Measurements from ENCODE around the gene PBX1. TPM values are rescaled to one million over a fixed set of nuclear protein-coding genes. Genes with fewer than 3 reads are reported as not detected.

Gene PBX1
- total and polyA plus RNA-seq, 3 experiments from 2014 or later, result 0.05 to 0.16 (median 0.13) TPM

DNA sequence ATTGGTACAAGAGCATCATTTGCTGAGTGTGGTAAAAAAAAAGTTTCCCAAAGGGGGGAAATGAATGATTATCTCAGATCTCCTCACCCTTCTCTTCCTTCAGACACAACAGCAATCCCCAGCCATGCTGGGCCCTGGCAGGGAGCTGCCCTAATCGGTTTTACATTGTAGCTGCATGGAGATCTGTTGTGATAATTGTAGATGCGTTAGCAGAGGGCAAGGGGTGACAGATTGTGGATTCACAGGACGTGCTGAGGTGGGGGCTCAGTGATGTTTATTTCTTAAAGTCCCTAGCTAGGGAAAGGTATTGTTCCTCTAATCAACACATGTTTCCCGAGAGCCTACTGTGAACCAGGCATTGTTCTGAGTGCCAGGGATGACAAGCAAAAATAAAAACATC is 304.1 kb downstream of the PBX1 start:
- DNase-seq, result no peak
- Histone ChIP-seq H3K27ac (ENCODE audit: low read depth, low read length) (no peak overlapping the region), H3K36me3 (ENCODE audit: insufficient read depth, low read length) (no peaks in the 10 kb centered on the region), H3K4me1 (ENCODE audit: insufficient read depth, low read length) (no peaks in the 10 kb centered on the region), H3K27me3 (ENCODE audit: insufficient read depth, low read length, poor library complexity, severe bottlenecking) (no peaks in the 10 kb centered on the region), H3K4me3 (ENCODE audit: low read length) (no peak overlapping the region), H3K9me3 (ENCODE audit: low read length) (no peaks in the 10 kb centered on the region)
- H3K4me3 Mint-ChIP-seq, result no peak overlapping the region
- H3K36me3 Mint-ChIP-seq, result no peaks in the 10 kb centered on the region
- POLR2A ChIA-PET, result no interaction called here
- no peaks in the 10 kb centered on the region for H3K4me1 Mint-ChIP-seq
- no peaks in the 10 kb centered on the region for H3K27me3 Mint-ChIP-seq
- H3K27ac Mint-ChIP-seq, result no peak overlapping the region
- CTCF ChIA-PET, result no interaction called here
- peaks cover 0 to 2% (median 0%) of the 10 kb centered on the region in 5 donors for H3K9me3 Mint-ChIP-seq

DNA sequence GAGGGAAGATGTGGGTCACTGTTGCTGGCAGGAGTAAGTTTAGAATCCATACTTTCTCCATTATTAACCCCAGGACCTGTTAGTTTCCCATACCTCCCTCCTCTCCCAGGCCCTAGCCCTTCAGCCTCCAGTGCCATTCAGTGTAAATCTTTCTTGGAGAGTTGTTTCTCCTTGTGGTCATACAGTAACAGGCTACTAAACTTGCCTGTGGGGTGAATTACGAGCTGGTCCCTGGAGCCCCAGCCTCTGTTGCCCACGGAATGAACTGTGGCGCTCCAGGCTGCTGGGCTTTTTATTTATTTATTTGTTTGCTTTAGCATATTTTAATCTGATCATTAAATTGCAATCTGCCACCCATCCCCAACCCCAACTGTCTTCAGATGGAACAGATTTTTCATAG is 305.2 kb downstream of the PBX1 start:
- Mint-ChIP-seq H3K36me3 (no peaks in the 10 kb centered on the region), H3K27ac (no peak overlapping the region)
- POLR2A ChIA-PET, result no interaction called here

DNA sequence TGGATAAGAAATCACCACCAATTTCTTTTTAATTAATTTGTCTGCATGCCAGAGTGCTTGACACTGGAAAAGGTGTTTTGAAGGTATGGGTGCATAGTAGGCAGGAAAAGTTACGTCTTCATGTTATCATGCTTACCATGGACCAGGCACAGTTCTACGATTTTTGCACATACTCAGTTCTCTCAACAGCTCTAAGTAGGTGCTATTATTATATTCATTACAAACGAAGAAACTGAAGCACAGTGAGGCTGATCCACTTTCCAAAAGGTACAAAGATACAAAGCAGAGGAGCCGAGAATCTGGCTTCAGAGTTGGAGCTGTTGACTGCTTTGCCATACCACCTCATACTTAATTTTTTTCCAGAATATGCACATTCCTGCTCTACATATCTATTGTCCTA is 306.4 kb downstream of the PBX1 start:
- Histone ChIP-seq H3K36me3 (ENCODE audit: insufficient read depth, low read length) (no peaks in the 10 kb centered on the region), H3K4me3 (ENCODE audit: low read length) (no peak overlapping the region), H3K27me3 (ENCODE audit: insufficient read depth, low read length, poor library complexity, severe bottlenecking) (no peaks in the 10 kb centered on the region), H3K9me3 (ENCODE audit: low read length) (no peaks in the 10 kb centered on the region), H3K4me1 (ENCODE audit: insufficient read depth, low read length) (no peaks in the 10 kb centered on the region), H3K27ac (ENCODE audit: low read depth, low read length) (no peak overlapping the region)
- H3K9me3 Mint-ChIP-seq, result peaks cover 0 to 3% (median 0%) of the 10 kb centered on the region in 5 donors
- ChIA-PET CTCF (no interaction called here), POLR2A (no interaction called here)
- H3K27me3 Mint-ChIP-seq, result peaks cover 0 to 2% of the 10 kb centered on the region in 2 donors
- H3K27ac Mint-ChIP-seq, result no peak overlapping the region
- no peak overlapping the region for H3K4me3 Mint-ChIP-seq
- no peaks in the 10 kb centered on the region for H3K36me3 Mint-ChIP-seq
- no peak for DNase-seq
- no peaks in the 10 kb centered on the region for H3K4me1 Mint-ChIP-seq

More for the DNA sequence above, 305.2 kb downstream of the PBX1 start:
- no peak overlapping the region for H3K27ac ChIP-seq (ENCODE audit: low read depth, low read length)
- no peaks in the 10 kb centered on the region for H3K4me1 ChIP-seq (ENCODE audit: insufficient read depth, low read length)
- H3K4me1 Mint-ChIP-seq, result no peaks in the 10 kb centered on the region
- no peak overlapping the region for H3K4me3 Mint-ChIP-seq
- no peak for DNase-seq
- H3K36me3 ChIP-seq (ENCODE audit: insufficient read depth, low read length), result no peaks in the 10 kb centered on the region
- no peaks in the 10 kb centered on the region for H3K27me3 Mint-ChIP-seq
- H3K9me3 ChIP-seq (ENCODE audit: low read length), result no peaks in the 10 kb centered on the region
- no peaks in the 10 kb centered on the region for H3K27me3 ChIP-seq (ENCODE audit: insufficient read depth, low read length, poor library complexity, severe bottlenecking)
- H3K4me3 ChIP-seq (ENCODE audit: low read length), result no peak overlapping the region
- H3K9me3 Mint-ChIP-seq, result peaks cover 0 to 2% (median 0%) of the 10 kb centered on the region in 5 donors
- CTCF ChIA-PET, result no interaction called here

DNA sequence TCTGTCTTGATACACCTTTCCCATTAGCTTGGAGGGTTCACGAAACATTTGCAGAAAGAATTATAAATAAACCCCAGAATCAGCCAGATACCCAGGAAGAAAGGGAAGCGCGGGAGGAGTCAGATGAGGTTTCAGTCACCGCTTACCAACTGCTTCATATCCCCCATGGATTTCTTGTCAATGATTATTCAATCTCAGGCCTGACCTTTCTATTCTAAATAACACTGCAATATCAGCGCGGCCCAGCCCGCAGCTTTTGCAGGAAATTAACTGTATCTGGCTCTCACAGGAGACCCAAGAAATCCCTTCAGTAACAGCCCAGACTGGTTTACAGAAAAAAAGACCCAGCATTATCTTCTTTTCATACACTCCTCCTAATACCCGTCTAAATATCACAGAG is 308.6 kb downstream of the PBX1 start:
- Mint-ChIP-seq H3K36me3 (no peaks in the 10 kb centered on the region), H3K27me3 (peaks cover 0 to 2% of the 10 kb centered on the region in 2 donors)
- no peaks in the 10 kb centered on the region for H3K9me3 ChIP-seq (ENCODE audit: low read length)

DNA sequence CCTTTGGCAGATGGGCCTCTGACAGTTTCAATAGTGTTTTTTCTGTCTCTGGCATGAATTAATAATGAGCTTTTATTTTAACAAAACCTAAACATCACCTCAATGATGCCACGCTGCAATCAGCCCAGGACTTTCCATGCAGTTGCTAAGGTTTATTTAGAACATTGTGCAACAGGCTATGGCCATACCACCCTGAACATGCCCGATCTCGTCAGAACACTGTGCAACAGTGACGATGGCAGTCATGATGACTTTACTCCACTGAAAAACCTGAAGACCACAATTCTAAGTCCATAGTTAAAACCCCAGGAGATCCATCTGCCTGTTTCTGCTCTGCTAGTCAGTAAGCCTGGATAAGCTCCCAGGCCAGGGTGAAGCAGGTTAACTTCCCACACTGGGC is 310.0 kb downstream of the PBX1 start:
- Histone ChIP-seq H3K9me3 (ENCODE audit: low read length) (no peaks in the 10 kb centered on the region), H3K4me3 (ENCODE audit: low read length) (no peak overlapping the region), H3K27me3 (ENCODE audit: insufficient read depth, low read length, poor library complexity, severe bottlenecking) (no peaks in the 10 kb centered on the region), H3K4me1 (ENCODE audit: insufficient read depth, low read length) (no peaks in the 10 kb centered on the region), H3K36me3 (ENCODE audit: insufficient read depth, low read length) (no peaks in the 10 kb centered on the region), H3K27ac (ENCODE audit: low read depth, low read length) (no peak overlapping the region)
- H3K4me3 Mint-ChIP-seq, result no peak overlapping the region
- POLR2A ChIA-PET, result no interaction called here
- CTCF ChIA-PET, result no interaction called here
- peaks cover 0 to 2% of the 10 kb centered on the region in 2 donors for H3K27me3 Mint-ChIP-seq
- H3K36me3 Mint-ChIP-seq, result no peaks in the 10 kb centered on the region
- no peaks in the 10 kb centered on the region for H3K4me1 Mint-ChIP-seq
- no peak overlapping the region for H3K27ac Mint-ChIP-seq
- no peak for DNase-seq
- peaks cover 0 to 5% (median 0%) of the 10 kb centered on the region in 5 donors for H3K9me3 Mint-ChIP-seq

More for the DNA sequence above, 308.6 kb downstream of the PBX1 start:
- CTCF ChIA-PET, result no interaction called here
- DNase-seq, result no peak
- H3K4me1 Mint-ChIP-seq, result no peaks in the 10 kb centered on the region
- H3K4me3 ChIP-seq (ENCODE audit: low read length), result no peak overlapping the region
- no peaks in the 10 kb centered on the region for H3K4me1 ChIP-seq (ENCODE audit: insufficient read depth, low read length)
- no peak overlapping the region for H3K27ac Mint-ChIP-seq
- POLR2A ChIA-PET, result no interaction called here
- no peak overlapping the region for H3K4me3 Mint-ChIP-seq
- no peak overlapping the region for H3K27ac ChIP-seq (ENCODE audit: low read depth, low read length)
- no peaks in the 10 kb centered on the region for H3K27me3 ChIP-seq (ENCODE audit: insufficient read depth, low read length, poor library complexity, severe bottlenecking)
- H3K9me3 Mint-ChIP-seq, result peaks cover 0 to 5% (median 0%) of the 10 kb centered on the region in 5 donors
- no peaks in the 10 kb centered on the region for H3K36me3 ChIP-seq (ENCODE audit: insufficient read depth, low read length)

DNA sequence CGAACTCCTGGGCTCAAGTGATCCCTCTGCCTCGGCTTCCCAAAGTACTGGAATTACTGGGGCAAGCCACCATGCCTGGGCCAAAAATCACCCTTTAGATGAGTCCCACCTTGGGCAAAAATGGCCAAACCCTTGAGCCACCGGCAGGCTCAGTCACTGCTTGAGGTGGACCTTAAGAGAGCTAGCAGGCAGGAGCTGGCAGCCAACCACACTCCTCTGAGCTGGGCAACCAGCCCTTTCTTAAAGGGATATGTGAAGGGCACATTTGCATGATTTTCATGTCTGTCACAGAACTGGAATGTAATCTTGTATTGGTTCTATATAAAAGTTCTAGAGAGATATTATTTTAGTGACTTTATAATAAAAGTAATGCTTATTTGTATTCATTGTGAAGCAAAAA is 316.5 kb downstream of the PBX1 start:
- no peak for DNase-seq
- Histone ChIP-seq H3K27ac (ENCODE audit: low read depth, low read length) (no peak overlapping the region), H3K9me3 (ENCODE audit: low read length) (no peaks in the 10 kb centered on the region), H3K27me3 (ENCODE audit: insufficient read depth, low read length, poor library complexity, severe bottlenecking) (no peaks in the 10 kb centered on the region), H3K36me3 (ENCODE audit: insufficient read depth, low read length) (no peaks in the 10 kb centered on the region), H3K4me3 (ENCODE audit: low read length) (no peak overlapping the region), H3K4me1 (ENCODE audit: insufficient read depth, low read length) (no peaks in the 10 kb centered on the region)
- CTCF ChIA-PET, result no interaction called here
- Mint-ChIP-seq H3K9me3 (peaks cover 0 to 2% (median 0%) of the 10 kb centered on the region in 5 donors), H3K4me3 (no peak overlapping the region), H3K36me3 (no peaks in the 10 kb centered on the region), H3K27ac (no peak overlapping the region), H3K4me1 (no peaks in the 10 kb centered on the region), H3K27me3 (peaks cover 0 to 3% of the 10 kb centered on the region in 2 donors)
- POLR2A ChIA-PET, result no interaction called here

DNA sequence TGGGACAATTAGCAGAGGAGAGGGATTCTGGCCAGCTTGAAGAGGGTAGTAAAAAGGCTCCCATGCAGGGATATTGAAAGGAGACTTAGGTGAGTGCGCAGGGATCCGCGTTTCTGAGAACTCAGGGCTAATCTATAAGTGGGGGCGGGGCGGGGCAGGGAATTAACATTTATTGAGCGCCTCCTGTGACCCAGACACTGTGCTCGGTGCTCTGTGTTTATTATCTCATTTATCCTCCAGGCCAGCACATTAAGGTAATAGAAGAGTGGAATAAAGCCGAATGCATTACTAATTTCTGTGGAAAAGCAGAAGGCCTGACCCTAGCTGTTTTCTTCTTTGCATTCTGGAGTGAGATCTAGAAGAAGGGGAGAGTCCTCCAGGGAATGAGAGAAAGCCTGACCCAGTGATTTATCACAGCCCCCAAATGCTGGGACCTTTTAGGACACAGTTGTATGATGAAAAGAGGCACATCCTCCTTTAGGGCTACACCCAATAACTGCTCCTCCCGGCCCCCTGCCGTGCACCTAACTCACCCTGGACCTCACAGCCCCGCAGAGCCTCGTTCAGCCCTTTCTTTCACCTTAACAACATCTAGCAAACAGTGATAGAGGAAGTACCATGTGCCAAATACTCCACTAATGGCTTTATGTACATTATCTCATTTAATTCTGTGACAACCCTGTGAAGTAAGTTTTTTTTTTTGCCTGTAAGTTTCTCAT is 317.6 kb downstream of the PBX1 start:
- H3K4me1 ChIP-seq (ENCODE audit: insufficient read depth, low read length), result no peaks in the 10 kb centered on the region
- H3K9me3 ChIP-seq (ENCODE audit: low read length), result no peaks in the 10 kb centered on the region
- H3K9me3 Mint-ChIP-seq, result peaks cover 0 to 3% (median 0%) of the 10 kb centered on the region in 5 donors
- no peaks in the 10 kb centered on the region for H3K4me1 Mint-ChIP-seq
- no peak overlapping the region for H3K27ac Mint-ChIP-seq
- no peak overlapping the region for H3K4me3 ChIP-seq (ENCODE audit: low read length)
- no peaks in the 10 kb centered on the region for H3K36me3 Mint-ChIP-seq
- no peak overlapping the region for H3K27ac ChIP-seq (ENCODE audit: low read depth, low read length)
- H3K4me3 Mint-ChIP-seq, result no peak overlapping the region
- H3K27me3 Mint-ChIP-seq, result peaks cover 0 to 4% of the 10 kb centered on the region in 2 donors
- CTCF ChIA-PET, result no interaction called here
- no peaks in the 10 kb centered on the region for H3K36me3 ChIP-seq (ENCODE audit: insufficient read depth, low read length)
- no peak for DNase-seq
- POLR2A ChIA-PET, result no interaction called here
- no peaks in the 10 kb centered on the region for H3K27me3 ChIP-seq (ENCODE audit: insufficient read depth, low read length, poor library complexity, severe bottlenecking)

DNA sequence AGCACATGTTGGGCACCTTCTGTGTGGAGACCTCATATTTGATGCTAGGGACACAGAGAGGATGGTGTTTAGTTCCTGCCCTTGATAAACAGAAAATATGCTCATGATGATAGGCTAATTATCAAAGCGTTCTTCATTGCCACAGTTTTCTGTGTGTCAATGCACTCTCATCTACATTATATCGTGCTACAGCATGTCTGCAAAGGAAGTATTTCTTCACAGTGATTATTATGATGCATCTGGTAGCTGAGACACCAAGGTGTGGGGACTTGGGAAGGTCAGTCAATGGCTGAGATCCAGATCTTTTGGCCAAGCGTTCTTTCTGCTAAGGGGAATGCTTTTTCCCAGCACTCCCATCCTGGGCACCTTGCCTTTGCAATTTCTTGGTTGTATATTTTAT is 321.2 kb downstream of the PBX1 start:
- POLR2A ChIA-PET, result no interaction called here
- Mint-ChIP-seq H3K27me3 (peaks cover 0 to 5% of the 10 kb centered on the region in 2 donors), H3K36me3 (no peaks in the 10 kb centered on the region), H3K4me1 (no peaks in the 10 kb centered on the region), H3K4me3 (no peak overlapping the region), H3K27ac (no peak overlapping the region), H3K9me3 (peaks cover 0 to 3% (median 0%) of the 10 kb centered on the region in 5 donors)
- no peaks in the 10 kb centered on the region for H3K4me1 ChIP-seq (ENCODE audit: insufficient read depth, low read length)
- no peaks in the 10 kb centered on the region for H3K27me3 ChIP-seq (ENCODE audit: insufficient read depth, low read length, poor library complexity, severe bottlenecking)
- no peak for DNase-seq
- H3K9me3 ChIP-seq (ENCODE audit: low read length), result no peaks in the 10 kb centered on the region
- CTCF ChIA-PET, result no interaction called here
- H3K27ac ChIP-seq (ENCODE audit: low read depth, low read length), result no peak overlapping the region
- H3K36me3 ChIP-seq (ENCODE audit: insufficient read depth, low read length), result no peaks in the 10 kb centered on the region
- no peak overlapping the region for H3K4me3 ChIP-seq (ENCODE audit: low read length)

Data from CD8-positive, alpha-beta memory T cell (primary cell).